ENCODE measurements around the gene SLC22A1. TPM values are rescaled to one million over a fixed set of nuclear protein-coding genes. Genes with fewer than 3 reads are reported as not detected.

The SLC22A1 gene
- total RNA-seq, 1 experiment from 2014 or later, result 0.39 TPM

DNA sequence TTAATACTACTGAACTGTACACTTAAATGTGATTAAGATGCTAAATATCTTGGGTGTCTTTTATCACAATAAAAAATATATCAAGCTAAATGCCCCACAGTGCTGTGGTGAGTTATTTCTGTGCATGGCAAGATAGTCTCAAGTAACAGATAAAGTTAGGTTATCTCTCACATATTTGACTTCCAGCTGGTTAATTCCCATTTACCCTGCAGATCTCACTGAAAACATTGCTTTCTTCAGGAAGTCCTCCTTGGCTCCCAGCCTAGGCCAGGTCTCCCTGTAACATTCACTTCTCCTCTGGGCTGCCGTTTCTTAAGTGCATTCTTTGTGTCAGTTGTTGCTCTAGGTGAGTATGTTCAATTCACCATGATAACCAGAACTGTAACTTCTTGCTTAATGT is 59.1 kb downstream of the SLC22A1 start:
- Histone ChIP-seq H2BK120ac (ENCODE audit: low read depth, low read length, poor library complexity, severe bottlenecking) (no peak overlapping the region), H3K56ac (ENCODE audit: insufficient read length, low read depth, low read length) (no peak overlapping the region), H3K23ac (ENCODE audit: insufficient read length, low read depth, low read length) (no peak overlapping the region), H4K91ac (ENCODE audit: insufficient read length, low read depth, low read length) (no peak overlapping the region), H3K9me3 (ENCODE audit: control insufficient read depth, low read depth, low read length) (no peaks in the 10 kb centered on the region), H3K18ac (ENCODE audit: insufficient read length, low read depth, low read length) (no peak overlapping the region), H3K9ac (ENCODE audit: extremely low read depth, insufficient read length, low read length) (no peak overlapping the region), H3K27me3 (ENCODE audit: insufficient read depth, low read length) (no peaks in the 10 kb centered on the region), H4K8ac (replicated peaks; ENCODE audit: insufficient read length, low read depth, low read length) (no peak overlapping the region), H2BK12ac (ENCODE audit: insufficient read length, low read depth, low read length) (no peak overlapping the region), H2BK5ac (ENCODE audit: insufficient read length, low read length) (no peak overlapping the region), H4K20me1 (ENCODE audit: control insufficient read depth, insufficient read depth, insufficient read length) (no peaks in the 10 kb centered on the region), H2AK5ac (ENCODE audit: insufficient read length, low read length) (no peak overlapping the region), H3K79me2 (ENCODE audit: insufficient read depth, low read length) (no peaks in the 10 kb centered on the region), H2BK20ac (ENCODE audit: low read depth, low read length, poor library complexity, severe bottlenecking) (no peak overlapping the region), H3K4me2 (ENCODE audit: insufficient read depth, insufficient read length, low read length) (no peak overlapping the region), H3T11ph (ENCODE audit: low read length) (no peak overlapping the region), H2BK15ac (ENCODE audit: low read depth, low read length) (no peak overlapping the region), H3K4me1 (ENCODE audit: insufficient read depth, low read length) (no peaks in the 10 kb centered on the region; the same call in 1 of the 2 replicates), H3K23me2 (ENCODE audit: insufficient read length, low read depth, low read length, poor library complexity, severe bottlenecking) (no peaks in the 10 kb centered on the region), H2AFZ (ENCODE audit: low read length) (no peak overlapping the region), H3K4ac (ENCODE audit: low read depth, low read length) (no peak overlapping the region), H3K14ac (ENCODE audit: insufficient read depth, low read length) (no peak overlapping the region), H3K79me1 (ENCODE audit: insufficient read depth, low read depth, low read length, poor library complexity, severe bottlenecking) (no peaks in the 10 kb centered on the region), H3K27ac (ENCODE audit: insufficient read length, low read depth, low read length) (no peak overlapping the region), H4K5ac (ENCODE audit: insufficient read length, low read depth, low read length) (no peak overlapping the region)
- Mint-ChIP-seq H3K4me1 (peaks cover 8 to 11% of the 10 kb centered on the region in 2 experiments), H3K27ac (no peak overlapping the region), H3K9me3 (peaks cover under 1% of the 10 kb centered on the region in 2 experiments; a peak in 3 of 5 replicates), H3K36me3 (ENCODE audit: insufficient read depth in 1 of 3, low read depth in 3 of 3) (peaks cover 0 to 3% (median 0%) of the 10 kb centered on the region in 3 experiments; a peak in 1 of 7 replicates), H3K27me3 (ENCODE audit: low read depth) (no peaks in the 10 kb centered on the region; the same call in 1 of the 2 replicates), H3K4me3 (no peak overlapping the region)
- no CpG with 5 or more reads among the region's 1 CpG for WGBS (ENCODE audit: extremely low coverage, insufficient read length, low lambda C conversion rate)
- TF ChIP-seq, protein P1, sequence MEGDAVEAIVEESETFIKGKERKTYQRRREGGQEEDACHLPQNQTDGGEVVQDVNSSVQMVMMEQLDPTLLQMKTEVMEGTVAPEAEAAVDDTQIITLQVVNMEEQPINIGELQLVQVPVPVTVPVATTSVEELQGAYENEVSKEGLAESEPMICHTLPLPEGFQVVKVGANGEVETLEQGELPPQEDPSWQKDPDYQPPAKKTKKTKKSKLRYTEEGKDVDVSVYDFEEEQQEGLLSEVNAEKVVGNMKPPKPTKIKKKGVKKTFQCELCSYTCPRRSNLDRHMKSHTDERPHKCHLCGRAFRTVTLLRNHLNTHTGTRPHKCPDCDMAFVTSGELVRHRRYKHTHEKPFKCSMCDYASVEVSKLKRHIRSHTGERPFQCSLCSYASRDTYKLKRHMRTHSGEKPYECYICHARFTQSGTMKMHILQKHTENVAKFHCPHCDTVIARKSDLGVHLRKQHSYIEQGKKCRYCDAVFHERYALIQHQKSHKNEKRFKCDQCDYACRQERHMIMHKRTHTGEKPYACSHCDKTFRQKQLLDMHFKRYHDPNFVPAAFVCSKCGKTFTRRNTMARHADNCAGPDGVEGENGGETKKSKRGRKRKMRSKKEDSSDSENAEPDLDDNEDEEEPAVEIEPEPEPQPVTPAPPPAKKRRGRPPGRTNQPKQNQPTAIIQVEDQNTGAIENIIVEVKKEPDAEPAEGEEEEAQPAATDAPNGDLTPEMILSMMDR (conservative IDR thresholded peaks at IDR 0.05), result no peak
- DNase-seq, result no peak

Data from H9 (cell line).